ENCODE results near the gene IPO8. TPM values are rescaled to one million over a fixed set of nuclear protein-coding genes. Genes with fewer than 3 reads are reported as not detected.

IPO8 gene
- total RNA-seq, 4 donors from 2014 or later = 34.7 to 73.9 (median 44.7) TPM

DNA sequence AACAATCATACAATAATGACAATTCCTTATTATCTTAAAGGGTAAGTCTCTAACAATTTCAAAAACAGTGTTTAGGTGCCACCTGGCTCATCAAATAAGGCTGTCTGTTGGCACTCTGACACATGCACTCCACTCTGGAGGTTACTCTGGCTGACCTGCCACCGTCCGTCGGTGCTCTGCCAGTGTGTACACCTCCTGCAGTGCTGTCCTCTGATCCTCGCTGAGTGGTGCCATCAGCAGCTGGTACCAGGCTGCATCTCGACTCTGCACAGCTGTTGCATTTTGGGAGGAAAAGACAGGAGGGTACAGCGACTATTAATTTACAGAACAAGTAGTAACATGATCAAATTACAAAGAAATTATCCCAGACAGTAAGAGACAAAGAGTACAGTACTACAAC, 63.9 kb downstream of the IPO8 start:
- TF ChIP-seq POLR2A (IDR thresholded peaks at IDR 0.05) (no peak), EP300 (IDR thresholded peaks at IDR 0.05) (no peak)
- H3K27ac ChIP-seq = no peak overlapping the region
- H3K9me3 ChIP-seq = no peaks in the 10 kb centered on the region
- peaks cover 0 to 4% (median 0%) of the 10 kb centered on the region in 3 donors for H3K4me1 ChIP-seq
- no peaks in the 10 kb centered on the region for H3K27me3 ChIP-seq
- ATAC-seq = no peak
- peaks cover 4 to 86% of the 10 kb centered on the region in 2 donors for H3K36me3 ChIP-seq
- H3K4me3 ChIP-seq = no peak overlapping the region
- 100% methylated on average over 1 of the region's 6 CpGs; no CpG with 5 or more reads in 1 of the 2 donors for WGBS, 2 donors (ENCODE audit: low coverage in 1 of 2)

DNA sequence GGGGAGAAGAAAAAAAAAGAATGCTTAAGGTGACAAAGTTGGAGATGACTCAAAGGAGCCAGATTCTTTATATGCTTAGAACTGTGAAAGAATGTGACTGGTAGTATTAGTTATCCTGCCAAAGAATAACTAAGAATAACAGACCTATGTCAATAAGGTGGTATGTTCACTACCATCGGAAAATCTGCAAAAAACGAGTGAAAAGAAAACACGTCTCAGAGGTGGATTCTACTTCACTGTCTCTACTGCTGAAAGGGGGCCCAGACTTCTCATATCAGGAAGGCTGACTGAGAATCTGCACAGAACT, 64.7 kb downstream of the IPO8 start:
- no peak for ATAC-seq
- Histone ChIP-seq H3K9me3 (no peaks in the 10 kb centered on the region), H3K36me3 (peaks cover 3 to 78% of the 10 kb centered on the region in 2 donors), H3K27me3 (no peaks in the 10 kb centered on the region), H3K27ac (no peak overlapping the region), H3K4me1 (peaks cover 0 to 4% (median 0%) of the 10 kb centered on the region in 3 donors), H3K4me3 (no peak overlapping the region)
- TF ChIP-seq POLR2A (IDR thresholded peaks at IDR 0.05) (no peak), POLR2AphosphoS5 (IDR thresholded peaks at IDR 0.05) (no peak), EP300 (IDR thresholded peaks at IDR 0.05) (no peak)
- TF ChIP-seq, protein P1, sequence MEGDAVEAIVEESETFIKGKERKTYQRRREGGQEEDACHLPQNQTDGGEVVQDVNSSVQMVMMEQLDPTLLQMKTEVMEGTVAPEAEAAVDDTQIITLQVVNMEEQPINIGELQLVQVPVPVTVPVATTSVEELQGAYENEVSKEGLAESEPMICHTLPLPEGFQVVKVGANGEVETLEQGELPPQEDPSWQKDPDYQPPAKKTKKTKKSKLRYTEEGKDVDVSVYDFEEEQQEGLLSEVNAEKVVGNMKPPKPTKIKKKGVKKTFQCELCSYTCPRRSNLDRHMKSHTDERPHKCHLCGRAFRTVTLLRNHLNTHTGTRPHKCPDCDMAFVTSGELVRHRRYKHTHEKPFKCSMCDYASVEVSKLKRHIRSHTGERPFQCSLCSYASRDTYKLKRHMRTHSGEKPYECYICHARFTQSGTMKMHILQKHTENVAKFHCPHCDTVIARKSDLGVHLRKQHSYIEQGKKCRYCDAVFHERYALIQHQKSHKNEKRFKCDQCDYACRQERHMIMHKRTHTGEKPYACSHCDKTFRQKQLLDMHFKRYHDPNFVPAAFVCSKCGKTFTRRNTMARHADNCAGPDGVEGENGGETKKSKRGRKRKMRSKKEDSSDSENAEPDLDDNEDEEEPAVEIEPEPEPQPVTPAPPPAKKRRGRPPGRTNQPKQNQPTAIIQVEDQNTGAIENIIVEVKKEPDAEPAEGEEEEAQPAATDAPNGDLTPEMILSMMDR (IDR thresholded peaks at IDR 0.05) = no peak
- 33 to 49% methylated on average over 3 of the region's 3 CpGs for WGBS, 2 donors (ENCODE audit: low coverage in 1 of 2)

DNA sequence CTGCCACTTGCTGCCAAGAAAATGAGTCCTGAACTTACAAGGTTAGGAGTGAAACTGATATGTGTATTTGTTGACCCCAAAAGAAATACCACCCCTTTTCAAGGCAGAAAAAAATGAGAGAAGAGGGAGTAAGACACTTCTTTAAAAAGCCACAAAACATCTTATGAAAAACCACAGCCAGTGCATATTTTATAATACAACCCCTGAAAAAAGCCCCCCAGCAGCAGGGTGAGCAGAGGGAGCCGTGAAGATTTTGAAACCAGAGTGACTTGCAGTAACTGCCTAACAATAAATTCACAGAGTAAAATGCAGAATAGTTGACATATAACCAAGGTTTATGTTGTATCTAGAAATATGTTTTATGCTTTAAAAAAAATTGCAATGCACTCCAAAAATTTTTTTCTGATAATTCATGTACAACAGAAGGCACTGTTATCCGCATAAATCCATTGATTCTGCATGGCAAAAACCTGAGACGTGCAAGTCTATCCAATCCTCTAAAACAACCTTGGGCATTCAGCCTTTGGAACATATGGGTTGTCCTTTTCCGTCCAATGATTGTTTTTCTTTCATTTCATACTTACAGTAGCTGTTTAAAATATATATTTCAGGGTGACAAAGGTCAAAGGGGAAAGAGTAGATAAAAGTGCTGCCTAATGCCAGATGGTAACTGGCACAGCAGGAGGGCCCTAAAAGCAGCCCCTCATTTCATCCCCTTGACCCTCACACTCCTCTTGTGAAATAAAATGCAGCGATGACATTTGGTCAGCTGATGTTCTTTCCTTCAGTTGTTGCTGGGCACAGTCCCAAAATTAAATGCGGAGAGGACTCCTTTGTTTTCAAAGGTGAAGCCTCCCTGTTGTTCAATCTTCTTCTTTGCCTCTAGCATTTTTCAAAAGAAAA, 65.3 kb downstream of the IPO8 start:
- Histone ChIP-seq H3K9me3 (no peaks in the 10 kb centered on the region), H3K36me3 (peaks cover 3 to 73% of the 10 kb centered on the region in 2 donors), H3K27ac (no peak overlapping the region), H3K4me3 (no peak overlapping the region), H3K4me1 (peaks cover 0 to 4% (median 0%) of the 10 kb centered on the region in 3 donors), H3K27me3 (no peaks in the 10 kb centered on the region)
- WGBS, 2 donors (ENCODE audit: low coverage in 1 of 2) = 83 to 91% methylated on average over 6 of the region's 6 CpGs
- no peak for ATAC-seq
- no peak for TF ChIP-seq EP300 (IDR thresholded peaks at IDR 0.05)
- TF ChIP-seq POLR2A (IDR thresholded peaks at IDR 0.05) = no peak
- TF ChIP-seq POLR2AphosphoS5 (IDR thresholded peaks at IDR 0.05) = no peak
- TF ChIP-seq, protein P1 (IDR thresholded peaks at IDR 0.05) = no peak

DNA sequence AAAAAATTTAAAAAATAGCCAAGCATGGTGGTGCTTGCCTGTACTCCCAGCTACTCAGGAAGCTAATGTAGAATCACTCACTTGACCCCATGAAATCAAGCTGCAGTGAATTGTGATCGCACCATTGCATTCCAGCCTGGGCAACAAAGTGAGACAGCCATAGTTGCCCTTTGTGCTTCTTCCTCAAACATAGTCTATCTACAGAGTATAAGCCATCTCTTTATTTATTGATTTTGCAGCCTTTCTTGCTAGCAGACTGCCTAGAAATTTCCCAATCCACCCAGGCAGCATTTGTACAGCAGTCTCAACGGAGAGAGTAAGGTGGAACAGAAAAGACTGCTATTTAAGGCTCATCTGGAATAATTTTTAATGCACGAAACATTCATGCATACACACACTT, 68.8 kb downstream of the IPO8 start:
- TF ChIP-seq, protein P1 (IDR thresholded peaks at IDR 0.05) = no peak
- no peak for TF ChIP-seq POLR2A (IDR thresholded peaks at IDR 0.05)
- TF ChIP-seq EP300 (IDR thresholded peaks at IDR 0.05) = no peak
- no peak for TF ChIP-seq POLR2AphosphoS5 (IDR thresholded peaks at IDR 0.05)
- H3K36me3 ChIP-seq = peaks cover 0 to 42% of the 10 kb centered on the region in 2 donors
- WGBS, 2 donors (ENCODE audit: low coverage in 1 of 2) = 93 to 97% methylated on average over 2 to 3 of the region's 3 CpGs

DNA sequence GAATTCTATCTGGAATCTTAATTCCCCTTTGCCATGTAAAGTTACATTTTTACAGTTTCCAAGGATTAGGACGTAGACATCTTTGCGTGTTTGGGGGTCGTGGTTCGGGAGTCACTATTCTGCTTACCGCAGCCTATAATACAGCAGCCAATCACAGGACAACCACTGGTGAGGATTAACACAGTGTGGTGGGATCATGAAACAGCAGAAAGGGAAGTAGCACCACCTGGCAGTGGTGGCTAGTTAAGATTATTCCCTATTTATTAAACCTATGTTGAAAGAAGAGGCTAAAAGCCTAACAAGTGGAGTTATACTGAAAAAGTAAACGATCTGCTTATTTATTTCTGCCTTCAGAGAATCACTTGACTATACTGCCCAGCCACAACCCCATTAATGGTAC, 71.7 kb downstream of the IPO8 start:
- no peak overlapping the region for H3K27ac ChIP-seq
- H3K4me1 ChIP-seq = no peaks in the 10 kb centered on the region
- H3K4me3 ChIP-seq = no peak overlapping the region
- peaks cover 0 to 14% of the 10 kb centered on the region in 2 donors for H3K36me3 ChIP-seq
- no peak for TF ChIP-seq POLR2AphosphoS5 (IDR thresholded peaks at IDR 0.05)
- no peak for TF ChIP-seq EP300 (IDR thresholded peaks at IDR 0.05)
- TF ChIP-seq, protein P1 (IDR thresholded peaks at IDR 0.05) = no peak
- TF ChIP-seq POLR2A (IDR thresholded peaks at IDR 0.05) = no peak
- no peak for ATAC-seq
- no peaks in the 10 kb centered on the region for H3K9me3 ChIP-seq
- H3K27me3 ChIP-seq = no peaks in the 10 kb centered on the region
- 87% methylated on average over 6 of the region's 6 CpGs; no CpG with 5 or more reads in 1 of the 2 donors for WGBS, 2 donors (ENCODE audit: low coverage in 1 of 2)

More for the DNA sequence above, 68.8 kb downstream of the IPO8 start:
- Histone ChIP-seq H3K27ac (no peak overlapping the region), H3K4me3 (no peak overlapping the region), H3K9me3 (no peaks in the 10 kb centered on the region), H3K4me1 (peaks cover 0 to 4% (median 0%) of the 10 kb centered on the region in 3 donors), H3K27me3 (no peaks in the 10 kb centered on the region)
- ATAC-seq = no peak
